Measurements from ENCODE around the gene ZNF197. TPM values are rescaled to one million over a fixed set of nuclear protein-coding genes. Genes with fewer than 3 reads are reported as not detected.

The ZNF197 gene
- polyA plus RNA-seq, 1 donor (not counting 4 experiments of a cell fraction or from before 2014, with no cell fraction given) = 8.8 TPM

- dilution Hi-C loops (cut with MboI; ENCODE audit: extremely low pct_ligation_motif_present, low sequenced_read_pairs) = no loop called here
- no peak for TF ChIP-seq EZH2 (IDR thresholded peaks at IDR 0.05; ENCODE audit: low read length)
- TF ChIP-seq, protein P1, sequence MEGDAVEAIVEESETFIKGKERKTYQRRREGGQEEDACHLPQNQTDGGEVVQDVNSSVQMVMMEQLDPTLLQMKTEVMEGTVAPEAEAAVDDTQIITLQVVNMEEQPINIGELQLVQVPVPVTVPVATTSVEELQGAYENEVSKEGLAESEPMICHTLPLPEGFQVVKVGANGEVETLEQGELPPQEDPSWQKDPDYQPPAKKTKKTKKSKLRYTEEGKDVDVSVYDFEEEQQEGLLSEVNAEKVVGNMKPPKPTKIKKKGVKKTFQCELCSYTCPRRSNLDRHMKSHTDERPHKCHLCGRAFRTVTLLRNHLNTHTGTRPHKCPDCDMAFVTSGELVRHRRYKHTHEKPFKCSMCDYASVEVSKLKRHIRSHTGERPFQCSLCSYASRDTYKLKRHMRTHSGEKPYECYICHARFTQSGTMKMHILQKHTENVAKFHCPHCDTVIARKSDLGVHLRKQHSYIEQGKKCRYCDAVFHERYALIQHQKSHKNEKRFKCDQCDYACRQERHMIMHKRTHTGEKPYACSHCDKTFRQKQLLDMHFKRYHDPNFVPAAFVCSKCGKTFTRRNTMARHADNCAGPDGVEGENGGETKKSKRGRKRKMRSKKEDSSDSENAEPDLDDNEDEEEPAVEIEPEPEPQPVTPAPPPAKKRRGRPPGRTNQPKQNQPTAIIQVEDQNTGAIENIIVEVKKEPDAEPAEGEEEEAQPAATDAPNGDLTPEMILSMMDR (optimal IDR thresholded peaks at IDR 0.05 in 1 of 3, IDR thresholded peaks at IDR 0.05 in 1 of 3, conservative IDR thresholded peaks at IDR 0.05 in 1 of 3; ENCODE audit: extremely low read depth in 1 of 3, insufficient read depth in 2 of 3, low read length in 3 of 3) = peak; percentile 4 to 56 (median 47)
- Histone ChIP-seq H3K79me2 (ENCODE audit: control insufficient read depth, insufficient read depth, low read length) (no peaks in the 10 kb centered on the region), H3K4me2 (ENCODE audit: control insufficient read depth, extremely low read depth, insufficient read depth, low read depth, low read length) (no peak overlapping the region), H3K9me3 (ENCODE audit: control insufficient read depth, low read depth, low read length) (no peaks in the 10 kb centered on the region), H3K36me3 (ENCODE audit: control insufficient read depth in 2 of 2, extremely low read depth in 1 of 2, insufficient read depth in 2 of 2, low read length in 2 of 2) (peaks cover 29 to 31% of the 10 kb centered on the region in 2 experiments), H4K20me1 (ENCODE audit: control insufficient read depth, extremely low read depth, insufficient read depth, low read length) (no peaks in the 10 kb centered on the region), H3K27ac (ENCODE audit: control insufficient read depth, insufficient read depth, low read length) (no peak overlapping the region), H3K27me3 (ENCODE audit: control insufficient read depth, extremely low read depth, insufficient read depth, low read length) (no peaks in the 10 kb centered on the region), H3K9ac (ENCODE audit: control insufficient read depth, extremely low read depth, insufficient read depth, low read length) (no peak overlapping the region), H3K9me1 (ENCODE audit: control insufficient read depth, extremely low read depth, insufficient read depth, low read length) (no peaks in the 10 kb centered on the region), H3K4me1 (ENCODE audit: control insufficient read depth, extremely low read depth, insufficient read depth, low read length) (no peaks in the 10 kb centered on the region), H2AFZ (ENCODE audit: control insufficient read depth, low read length) (no peak overlapping the region), H3K4me3 (ENCODE audit: control insufficient read depth in 2 of 3, extremely low read depth in 1 of 3, insufficient read depth in 2 of 3, low read depth in 1 of 3, low read length in 3 of 3) (no peak overlapping the region)
- no peak for FAIRE-seq
- DNase-seq (ENCODE audit: low read depth, low spot score) = no peak
Observed at GRCh38 chr3:44661189-44661588, 36.4 kb downstream of the ZNF197 start.

DNA sequence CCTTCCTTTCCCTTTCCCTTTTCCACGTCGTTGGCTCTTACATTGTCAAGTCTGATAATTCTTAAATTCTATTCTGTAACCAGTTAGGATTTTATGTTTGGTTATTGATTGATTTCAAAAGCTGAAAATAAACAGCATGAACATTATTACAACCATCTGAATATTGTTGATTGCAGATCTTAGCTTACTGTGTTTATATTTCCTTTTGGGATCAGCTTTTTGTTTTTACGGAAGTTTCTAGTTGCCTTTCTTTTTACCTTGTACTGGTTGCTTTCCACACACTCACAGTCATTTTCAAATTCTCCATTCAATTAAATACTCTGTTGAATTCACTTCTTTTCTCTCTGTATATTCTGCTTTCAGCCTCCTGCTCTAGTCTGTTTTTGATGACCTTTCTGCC, 40.3 kb downstream of the ZNF197 start:
- FAIRE-seq (no peak), DNase-seq (ENCODE audit: low read depth, low spot score) (no peak)
- no peak overlapping the region for H3K4me3 ChIP-seq (ENCODE audit: control insufficient read depth in 2 of 3, extremely low read depth in 1 of 3, insufficient read depth in 2 of 3, low read depth in 1 of 3, low read length in 3 of 3)
- H3K27ac ChIP-seq (ENCODE audit: control insufficient read depth, insufficient read depth, low read length) = no peak overlapping the region
- H4K20me1 ChIP-seq (ENCODE audit: control insufficient read depth, extremely low read depth, insufficient read depth, low read length) = no peaks in the 10 kb centered on the region
- TF ChIP-seq, protein P1 (optimal IDR thresholded peaks at IDR 0.05 in 1 of 3, IDR thresholded peaks at IDR 0.05 in 1 of 3, conservative IDR thresholded peaks at IDR 0.05 in 1 of 3; ENCODE audit: extremely low read depth in 1 of 3, insufficient read depth in 2 of 3, low read length in 3 of 3) = no peak
- TF ChIP-seq EZH2 (IDR thresholded peaks at IDR 0.05; ENCODE audit: low read length) = no peak
- no peaks in the 10 kb centered on the region for H3K4me1 ChIP-seq (ENCODE audit: control insufficient read depth, extremely low read depth, insufficient read depth, low read length)
- H3K9ac ChIP-seq (ENCODE audit: control insufficient read depth, extremely low read depth, insufficient read depth, low read length) = no peak overlapping the region
- peaks cover 3 to 8% of the 10 kb centered on the region in 2 experiments for H3K36me3 ChIP-seq (ENCODE audit: control insufficient read depth in 2 of 2, extremely low read depth in 1 of 2, insufficient read depth in 2 of 2, low read length in 2 of 2)
- H3K9me1 ChIP-seq (ENCODE audit: control insufficient read depth, extremely low read depth, insufficient read depth, low read length) = no peaks in the 10 kb centered on the region
- H3K27me3 ChIP-seq (ENCODE audit: control insufficient read depth, extremely low read depth, insufficient read depth, low read length) = no peaks in the 10 kb centered on the region
- no peaks in the 10 kb centered on the region for H3K9me3 ChIP-seq (ENCODE audit: control insufficient read depth, low read depth, low read length)
- dilution Hi-C loops (cut with MboI; ENCODE audit: extremely low pct_ligation_motif_present, low sequenced_read_pairs) = no loop called here
- H3K79me2 ChIP-seq (ENCODE audit: control insufficient read depth, insufficient read depth, low read length) = no peaks in the 10 kb centered on the region
- H2AFZ ChIP-seq (ENCODE audit: control insufficient read depth, low read length) = no peak overlapping the region
- no peak overlapping the region for H3K4me2 ChIP-seq (ENCODE audit: control insufficient read depth, extremely low read depth, insufficient read depth, low read depth, low read length)

Data from keratinocyte (primary cell).